GM19239 (cell line): ENCODE data around the gene ANGPTL2.

Experiments used
- DNase-seq: peaks from one replicate; pipeline ENCODE4 v3.0.0; 2011; ENCODE audit warnings: low spot score; ENCODE audit not compliant: insufficient read length
- FAIRE-seq: peaks from 2 replicates; lab custom pipeline; 2011; peaks lifted over from hg19 to GRCh38; lab: Jason Lieb, UNC

ANGPTL2 gene

DNA sequence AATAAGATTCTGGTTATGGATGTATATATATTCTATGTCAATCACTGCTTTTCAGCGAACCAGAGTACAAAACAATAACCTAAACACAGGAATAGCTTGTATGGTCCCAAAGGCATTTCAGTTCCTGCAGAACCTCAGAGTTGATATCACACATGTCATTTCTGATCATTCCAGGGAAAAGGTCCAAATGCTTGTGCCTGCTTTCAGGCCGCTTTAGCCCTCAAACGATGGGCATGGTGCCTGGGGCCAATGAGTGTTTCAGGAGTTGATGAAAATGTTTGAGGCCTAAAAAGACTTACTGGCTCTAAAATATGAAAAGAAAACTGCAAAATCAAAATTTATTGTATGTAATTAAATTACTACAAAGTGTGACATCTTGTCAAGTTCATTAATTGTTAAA, 22.8 kb downstream of the ANGPTL2 start:
- DNase-seq (no peak), FAIRE-seq (no peak)

DNA sequence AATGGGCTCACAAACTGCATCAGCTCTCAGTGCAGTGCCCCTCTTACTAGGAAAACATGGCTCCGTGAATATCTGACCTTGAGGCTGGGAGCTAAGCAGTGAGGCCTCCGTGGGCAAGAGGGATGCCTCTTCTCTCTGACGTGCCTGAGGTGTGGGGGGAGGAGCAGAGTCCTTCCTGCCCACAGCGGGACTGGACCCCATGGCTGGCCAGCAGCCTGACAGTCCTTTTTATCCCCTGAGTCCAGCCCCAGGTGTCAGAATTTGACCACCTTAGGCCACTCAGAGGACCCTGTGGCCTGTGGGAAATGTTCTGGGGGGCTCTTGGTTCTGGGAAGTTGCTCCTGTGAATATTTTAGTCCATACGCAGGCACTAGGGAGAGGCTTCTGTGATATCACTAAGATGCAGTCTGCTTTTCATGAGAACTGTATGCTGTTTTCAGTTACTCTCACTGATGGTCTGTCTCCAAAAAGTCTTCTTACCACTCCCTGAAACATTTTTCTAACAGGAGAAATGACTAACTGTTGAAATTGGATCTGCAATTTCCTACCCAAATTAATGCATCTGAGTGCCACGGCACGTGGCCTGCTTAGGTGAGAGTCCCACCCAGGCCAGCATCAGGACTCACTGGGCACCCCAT, 23.4 kb downstream of the ANGPTL2 start:
- DNase-seq = no peak
- FAIRE-seq = no peak

DNA sequence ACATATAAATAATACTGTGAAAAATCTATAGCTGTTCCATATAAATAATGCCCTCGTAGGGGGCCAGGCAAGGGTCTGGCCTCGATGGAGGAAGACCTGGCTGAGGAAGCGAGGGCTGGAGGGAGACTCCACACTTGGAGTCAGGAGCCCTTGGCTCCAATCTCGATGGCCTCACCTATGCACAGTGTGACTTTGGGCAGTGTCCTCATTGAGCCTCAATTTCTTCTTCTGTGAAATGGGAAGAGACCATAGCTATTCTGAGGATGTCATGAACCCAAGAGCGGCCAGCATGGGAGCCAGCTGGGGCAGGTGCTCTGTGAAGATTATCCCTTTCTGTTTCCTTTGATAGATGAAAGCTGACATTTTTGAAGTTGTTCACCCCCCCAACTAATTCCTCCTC, 24.8 kb downstream of the ANGPTL2 start:
- DNase-seq (no peak), FAIRE-seq (no peak)

DNA sequence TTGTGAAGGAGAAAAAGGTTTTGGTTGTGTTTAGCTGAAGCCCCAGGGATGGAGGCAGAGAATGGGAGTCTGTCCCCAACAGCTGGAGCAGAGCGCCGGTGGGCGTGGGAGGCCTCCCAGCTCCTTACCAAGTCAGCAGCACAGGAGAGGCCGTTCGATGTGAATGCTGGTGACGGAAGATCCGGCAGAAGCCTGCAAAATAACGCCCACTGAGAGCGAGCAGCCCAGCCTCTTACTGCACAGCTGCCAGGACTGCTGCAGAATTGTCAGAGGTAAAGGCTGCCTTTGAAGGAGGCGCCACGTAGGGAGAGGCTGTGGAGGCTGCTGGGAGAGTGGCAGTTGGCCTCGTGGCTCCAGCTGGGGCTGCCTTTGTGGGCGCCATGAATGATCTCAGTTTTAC, 26.2 kb downstream of the ANGPTL2 start:
- no peak for FAIRE-seq

DNA sequence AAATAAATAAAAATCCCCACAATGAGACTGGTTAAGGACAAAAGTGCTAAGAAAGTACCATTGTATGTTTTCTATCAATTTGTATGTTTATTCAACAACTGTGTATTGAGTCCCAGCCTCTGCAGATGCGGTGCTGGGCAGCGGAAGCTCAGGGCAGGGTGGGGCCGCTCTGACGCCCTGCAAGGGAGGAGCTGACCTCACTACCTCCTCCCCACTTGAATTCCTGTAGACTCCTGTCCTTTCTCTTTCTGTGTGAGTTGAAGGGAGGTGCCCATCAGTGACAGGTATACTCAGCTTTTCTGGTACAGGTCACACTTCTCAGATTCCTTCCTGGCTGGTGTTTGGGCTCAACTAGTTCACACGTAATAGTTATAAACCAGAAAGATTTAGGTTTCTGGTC, 27.0 kb downstream of the ANGPTL2 start:
- no peak for DNase-seq
- no peak for FAIRE-seq

More for the DNA sequence above, 26.2 kb downstream of the ANGPTL2 start:
- DNase-seq = no peak

DNA sequence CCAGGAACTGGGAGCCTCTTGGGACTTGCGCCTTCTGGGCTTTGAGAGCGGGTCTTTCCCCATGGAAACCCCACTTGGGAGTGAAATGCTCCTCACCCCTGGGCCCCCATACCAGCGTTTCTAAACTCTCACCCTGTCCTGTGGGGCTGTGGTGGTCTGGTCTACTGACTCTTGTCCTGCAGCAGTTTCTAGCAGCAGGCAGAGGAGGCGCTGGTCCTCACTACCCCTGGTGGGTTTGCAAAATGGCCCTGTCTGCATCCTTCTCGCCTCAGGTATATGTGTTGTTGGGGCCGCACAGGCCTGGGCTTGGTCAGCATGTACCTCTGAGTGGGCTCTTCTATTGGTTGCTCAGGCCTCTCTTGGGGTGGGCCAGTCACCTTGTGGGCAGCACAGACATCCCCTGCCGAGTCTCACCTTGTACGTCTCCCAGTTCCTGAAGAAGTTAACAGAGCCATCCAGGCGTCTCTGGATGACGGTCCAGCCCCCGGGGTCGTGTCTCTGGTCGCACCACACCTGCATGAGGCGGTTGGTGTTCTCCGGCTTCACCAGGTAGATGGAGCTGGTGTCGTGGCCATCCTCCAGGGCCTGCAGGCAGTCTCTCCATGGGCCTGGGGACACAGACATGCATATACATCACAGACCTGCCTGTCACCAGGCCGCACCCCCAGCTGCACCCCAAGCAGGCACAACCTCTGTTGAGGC, 29.0 kb downstream of the ANGPTL2 start:
- FAIRE-seq (no peak), DNase-seq (no peak)

DNA sequence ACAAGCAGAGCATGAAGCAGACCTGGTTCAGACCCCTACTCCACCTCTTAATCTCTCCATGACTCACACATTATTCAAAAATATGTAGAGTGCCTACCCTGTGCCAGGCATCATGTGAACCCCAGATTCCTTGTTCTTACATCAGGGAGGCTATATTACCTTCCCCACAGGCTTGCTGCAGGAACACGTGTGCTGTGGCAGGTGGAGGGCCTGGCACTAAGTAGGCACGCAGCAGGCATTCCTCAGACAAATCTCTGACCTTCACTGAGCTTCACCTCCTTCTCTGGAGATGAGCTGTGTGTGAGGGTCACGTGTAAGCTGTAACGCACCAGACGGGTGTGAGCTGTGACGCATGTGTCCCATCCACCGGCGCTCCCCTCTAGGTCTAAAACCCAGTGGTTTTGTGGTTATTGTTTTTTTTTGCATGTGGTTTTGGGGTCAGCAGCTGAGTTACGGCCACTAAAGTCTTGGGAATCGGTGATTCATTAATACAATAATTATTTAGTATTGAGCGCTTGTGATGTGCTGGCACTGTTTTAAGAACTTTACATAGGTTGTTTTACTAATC, 30.3 kb downstream of the ANGPTL2 start:
- FAIRE-seq = no peak

DNA sequence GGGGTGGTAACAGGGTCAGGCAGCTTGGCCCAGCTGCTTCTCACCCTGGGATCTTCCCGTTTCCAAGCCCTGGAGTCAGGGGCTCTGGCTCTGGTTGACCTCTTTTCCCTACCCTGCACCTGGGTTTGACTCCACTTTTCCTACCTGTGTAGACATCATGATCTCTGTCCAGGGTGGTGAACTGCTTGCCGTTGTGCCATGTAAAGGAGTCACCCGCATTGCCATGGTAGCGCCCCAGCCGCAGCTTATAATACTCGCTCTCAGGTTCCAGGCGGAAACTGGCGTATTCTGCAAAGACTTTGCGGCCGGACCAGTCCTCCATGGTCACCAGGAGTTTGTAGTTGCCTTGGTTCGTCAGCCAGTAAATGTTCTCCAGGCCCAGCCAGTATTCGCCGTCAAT, 30.9 kb downstream of the ANGPTL2 start:
- FAIRE-seq = no peak
- DNase-seq = no peak

More for the DNA sequence above, 30.3 kb downstream of the ANGPTL2 start:
- DNase-seq = no peak

DNA sequence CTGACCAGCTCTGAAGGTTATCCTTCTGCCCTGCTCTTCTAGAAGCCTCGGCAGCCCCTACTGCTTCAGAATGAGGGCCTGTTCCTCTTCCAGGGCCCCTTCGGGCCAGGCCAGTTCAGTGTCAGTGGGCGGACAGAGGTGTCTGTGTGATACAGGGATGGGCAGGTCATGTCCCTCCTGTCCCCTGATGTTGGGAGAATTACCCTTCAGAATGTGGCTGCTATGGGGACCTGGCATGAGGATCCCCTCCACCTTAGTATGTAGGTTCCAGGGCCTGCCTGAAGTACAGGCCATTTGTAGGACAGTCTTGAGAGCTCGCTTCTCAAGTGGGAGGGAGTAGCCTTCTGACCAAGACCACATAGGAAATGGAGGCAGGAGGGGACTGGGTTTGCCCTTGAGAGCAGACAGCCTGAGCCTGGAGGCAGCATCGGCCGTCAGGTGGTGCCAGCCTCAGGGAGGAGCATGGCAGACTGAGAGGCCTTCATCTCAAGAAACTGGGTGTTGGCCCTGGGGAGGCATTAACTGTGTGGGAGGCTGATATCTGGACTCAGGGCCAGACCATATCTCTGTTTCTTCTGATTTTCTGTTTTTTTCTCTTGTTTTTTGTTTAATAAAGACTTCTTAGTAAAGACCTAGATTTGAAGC, 32.0 kb downstream of the ANGPTL2 start:
- DNase-seq (no peak), FAIRE-seq (no peak)

DNA sequence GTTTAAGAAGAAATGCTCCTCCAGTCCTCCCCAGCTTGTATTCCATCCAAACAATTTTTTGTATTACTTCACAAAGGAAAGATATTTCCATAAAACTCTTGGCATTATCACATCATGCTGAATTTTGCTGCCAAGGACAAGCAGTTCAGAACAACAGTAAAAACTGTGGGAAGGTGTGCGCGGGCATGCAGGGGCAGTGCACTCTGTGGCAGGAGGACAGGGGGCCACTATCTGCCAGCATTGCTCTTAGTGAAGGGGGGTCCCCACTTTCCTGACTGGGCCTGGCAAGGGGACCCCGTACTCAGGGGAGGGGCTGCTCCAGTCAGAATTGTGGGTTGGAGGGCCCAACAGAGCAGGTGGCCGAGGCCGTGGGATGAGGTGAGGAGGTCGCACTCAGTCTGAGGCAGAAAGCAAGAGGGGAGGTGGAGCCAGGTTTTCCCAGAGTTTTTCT, 32.8 kb downstream of the ANGPTL2 start:
- no peak for FAIRE-seq
- DNase-seq = no peak

DNA sequence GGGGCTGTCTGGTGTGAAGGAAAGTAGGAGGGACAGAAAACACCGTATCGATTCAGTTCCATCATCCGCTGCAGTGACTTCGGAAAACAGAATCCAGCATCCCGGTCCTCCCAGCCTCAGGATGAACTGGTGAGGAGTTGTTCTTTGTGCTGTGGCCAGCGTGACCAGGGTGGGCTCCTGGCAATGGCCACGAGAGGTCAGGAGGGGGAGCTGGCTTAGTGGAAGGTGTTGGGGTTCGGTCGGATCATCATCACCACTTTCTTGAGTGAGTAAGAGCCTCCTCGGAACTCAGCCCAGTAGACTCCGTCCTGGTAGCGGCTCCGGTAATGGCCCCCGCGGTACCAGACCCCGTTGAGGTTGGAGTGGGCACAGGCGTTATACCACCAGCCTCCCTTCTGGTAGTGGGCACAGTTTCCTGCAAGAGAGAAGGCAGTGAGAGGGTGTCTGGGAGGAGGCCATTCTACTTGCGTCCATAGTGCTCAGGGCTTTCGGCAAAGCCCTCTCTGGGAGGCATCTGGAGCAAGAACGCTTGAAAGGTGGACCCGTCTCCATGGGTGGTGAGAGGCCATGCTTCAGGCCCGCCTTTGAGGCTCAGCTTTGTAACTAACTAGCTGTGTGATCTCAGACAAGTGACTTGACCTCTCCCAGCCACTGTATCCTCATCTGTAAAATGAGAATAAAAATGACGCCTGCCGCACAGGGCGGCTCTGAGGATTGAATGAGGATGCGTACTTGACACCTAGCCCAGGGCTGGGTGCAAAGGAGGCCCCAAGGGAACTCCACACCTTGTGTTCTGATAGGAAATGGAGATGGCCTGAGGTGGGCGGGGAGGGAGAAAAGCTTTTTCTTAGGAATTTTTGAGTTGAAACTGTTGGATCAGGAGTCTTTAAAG, 33.5 kb downstream of the ANGPTL2 start:
- DNase-seq = no peak
- FAIRE-seq = no peak

DNA sequence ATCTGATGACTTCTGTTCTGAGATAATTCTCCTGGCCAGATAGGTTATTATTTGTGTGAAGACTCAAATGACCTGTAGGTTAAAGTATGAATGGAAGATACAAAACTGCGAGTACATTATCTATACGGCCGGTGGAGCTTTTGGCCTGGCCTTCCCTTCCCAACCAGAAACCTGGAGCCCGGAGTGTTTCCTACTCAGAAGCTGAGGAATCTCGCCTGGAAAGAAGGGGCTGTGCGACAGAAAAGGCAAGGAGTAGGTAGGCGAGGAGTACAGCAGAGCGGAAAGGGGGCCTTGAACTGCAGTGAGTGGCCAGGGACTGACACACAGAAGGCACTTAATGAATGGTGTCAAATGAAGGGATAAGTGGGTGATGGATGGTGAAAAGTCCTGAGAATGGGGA, 34.6 kb downstream of the ANGPTL2 start:
- FAIRE-seq (no peak), DNase-seq (no peak)

DNA sequence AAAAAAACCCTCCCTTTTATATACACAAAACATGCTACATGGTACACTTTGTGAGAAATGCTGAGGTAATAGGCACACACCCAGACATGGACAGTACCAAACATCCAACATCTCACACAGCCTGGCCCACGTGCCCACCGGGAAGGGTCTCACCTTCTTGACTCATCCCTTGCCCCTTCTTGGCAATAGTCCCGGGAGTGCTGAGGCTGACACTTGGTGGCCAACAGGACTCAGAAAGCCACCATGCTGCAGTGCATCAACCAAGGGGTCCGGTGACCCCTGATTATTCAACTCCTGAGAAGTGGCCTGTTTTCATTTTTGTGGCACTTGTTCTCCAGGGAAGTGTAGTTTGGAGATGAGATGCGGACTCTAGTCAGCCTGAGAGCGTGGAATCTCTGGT, 35.0 kb downstream of the ANGPTL2 start:
- FAIRE-seq = no peak
- no peak for DNase-seq

DNA sequence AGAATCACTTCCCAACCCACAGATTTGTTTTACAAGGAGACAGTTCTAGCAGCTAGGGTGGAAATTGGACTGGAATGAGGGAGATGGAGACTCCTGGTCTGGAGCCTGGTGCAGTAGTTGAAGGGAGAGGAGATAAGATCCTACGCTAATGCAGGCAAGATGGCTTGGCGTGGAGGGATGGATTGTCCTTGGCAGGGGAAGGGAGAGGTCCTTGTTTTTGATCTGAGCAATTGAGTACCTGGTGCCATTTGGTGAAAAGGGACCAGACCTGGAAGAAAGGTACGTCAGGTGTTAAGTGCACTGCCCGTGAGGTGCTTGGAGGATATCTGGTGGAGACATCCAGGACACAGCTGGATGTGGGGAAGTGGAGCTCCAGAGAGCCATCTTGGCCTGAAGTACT, 35.7 kb downstream of the ANGPTL2 start:
- FAIRE-seq (no peak), DNase-seq (no peak)

DNA sequence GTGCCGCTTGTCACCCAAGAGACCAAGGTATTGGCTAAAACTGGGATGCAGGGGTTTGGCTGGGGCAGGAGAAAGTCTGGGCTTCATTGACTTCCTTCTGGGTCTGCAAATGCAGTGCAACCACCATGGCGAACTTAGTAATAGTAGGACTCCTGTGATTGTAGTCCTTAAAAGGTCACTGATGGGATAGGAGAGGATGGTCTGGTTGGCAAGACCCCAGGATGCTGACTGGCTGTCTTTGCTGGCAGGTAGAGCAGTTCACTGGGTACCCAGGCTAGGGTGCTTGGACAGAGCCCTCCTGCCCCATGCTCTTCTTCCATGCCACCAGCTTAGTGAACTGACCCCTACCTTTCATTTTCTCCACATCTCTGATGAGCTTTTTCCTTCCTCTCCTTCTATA, 37.2 kb downstream of the ANGPTL2 start:
- FAIRE-seq = no peak

DNA sequence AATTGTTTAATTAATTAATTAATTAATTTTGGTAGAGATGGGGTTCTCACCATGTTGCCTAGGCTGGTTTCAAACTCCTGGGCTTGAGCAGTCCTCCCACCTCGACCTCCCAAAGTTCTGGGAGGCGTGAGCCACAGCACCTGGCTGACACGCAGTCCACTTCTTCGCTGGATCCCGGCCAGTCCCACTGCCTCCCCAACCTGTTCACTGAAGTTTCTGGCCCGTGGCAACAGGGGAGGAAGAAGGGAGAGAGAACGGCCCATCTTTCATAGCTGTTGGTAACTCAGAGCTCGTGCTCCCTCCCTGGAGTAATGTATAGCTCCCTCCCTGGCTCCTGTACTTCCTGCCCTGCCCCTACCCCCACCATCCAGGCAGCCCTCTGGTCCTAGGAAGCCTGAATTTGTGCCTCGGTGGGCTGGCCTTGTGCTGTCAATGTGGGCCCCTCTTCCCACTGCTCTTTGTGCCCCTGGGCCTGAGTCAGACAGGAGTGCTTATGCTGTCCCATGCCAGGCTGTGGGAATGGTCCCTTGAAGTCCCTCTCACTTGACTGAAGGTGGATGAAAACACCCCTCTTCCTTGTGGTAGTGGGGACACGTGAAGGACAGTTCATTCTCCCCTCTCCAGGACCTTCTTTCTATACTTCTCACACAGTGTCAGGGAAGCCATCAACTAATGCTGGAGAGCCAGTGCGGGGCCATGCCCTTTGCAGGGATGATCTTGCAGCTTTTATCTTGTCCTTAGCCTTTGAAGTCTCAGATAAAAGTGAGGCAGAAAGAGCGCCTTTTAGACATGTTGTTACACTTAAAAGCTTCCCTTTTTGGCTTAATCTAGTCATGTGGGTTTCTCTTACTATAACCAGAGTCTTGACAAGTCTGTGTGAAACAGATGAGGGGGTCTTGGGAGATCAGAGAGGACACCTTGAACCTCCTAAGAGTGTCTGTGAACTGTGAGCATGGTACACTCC, 38.1 kb downstream of the ANGPTL2 start:
- FAIRE-seq (no peak), DNase-seq (no peak)

More for the DNA sequence above, 37.2 kb downstream of the ANGPTL2 start:
- DNase-seq = no peak

DNA sequence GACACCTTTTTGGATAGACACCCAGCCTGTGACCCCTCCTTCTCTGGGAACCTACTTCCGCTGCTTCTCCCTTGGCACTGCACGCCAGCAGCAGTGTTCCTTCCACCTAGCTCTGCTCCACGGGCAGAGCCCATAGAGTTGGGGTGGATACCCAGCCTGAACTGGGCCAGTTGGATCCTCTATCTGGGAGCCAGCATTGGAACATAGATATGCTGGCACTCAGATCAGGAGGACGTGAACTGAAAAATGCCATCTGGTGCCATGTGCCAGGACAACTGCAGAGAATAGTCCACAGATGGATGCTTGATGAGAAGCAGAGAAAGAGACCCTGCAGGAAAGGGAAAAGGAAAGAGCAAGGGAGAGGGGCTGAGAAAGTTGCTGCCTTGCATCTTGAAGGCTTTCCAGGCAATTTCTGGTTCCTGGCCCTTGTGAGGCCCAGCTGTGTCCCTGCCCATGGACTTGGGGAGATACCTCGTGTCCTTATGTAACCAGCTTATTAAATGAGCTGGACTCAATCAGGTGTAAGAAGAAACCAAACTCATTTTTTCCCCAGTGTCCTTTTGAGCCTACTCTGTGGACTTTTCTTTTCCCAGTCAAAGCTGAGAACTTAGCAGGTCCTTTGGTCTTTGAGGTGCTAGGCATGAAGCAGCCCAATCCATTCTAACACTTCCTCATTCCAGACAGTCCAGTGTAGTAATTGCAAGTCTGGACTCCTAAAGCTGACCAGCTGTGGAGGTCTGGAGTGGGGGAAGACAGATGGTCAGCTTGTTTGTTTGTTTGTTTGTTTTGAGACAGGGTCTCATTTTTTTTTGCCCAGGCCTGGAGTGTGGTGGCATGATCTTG, 39.1 kb downstream of the ANGPTL2 start:
- DNase-seq (no peak), FAIRE-seq (no peak)
